GM08714 (cell line): ENCODE measurements around the gene NPY4R2.
"Not testable (repeated sequence)": the region's sequence is repeated elsewhere in the genome, so short reads cannot be mapped to it uniquely, and the experiment has no call there.

Experiments
- H3K4me3 ChIP-seq: fragments of 200-500 bp; sonication (Bioruptor generic); 2 replicates; pipeline ENCODE4 v1.5.1; 2014; ENCODE audit warnings: mild to moderate bottlenecking, low read length, inconsistent platforms

The NPY4R2 gene

GRCh38 chr10:47932824-47933223 lies 14.4 kb downstream of the NPY4R2 start:
- H3K4me3 ChIP-seq = not testable (repeated sequence)

- H3K4me3 ChIP-seq = not testable (repeated sequence)
These were observed 15.0 kb downstream of the NPY4R2 start for GRCh38 chr10:47933462-47933861.

GRCh38 chr10:47936772-47937228 lies 18.3 kb downstream of the NPY4R2 start:
- not testable (repeated sequence) for H3K4me3 ChIP-seq

GRCh38 chr10:47937634-47938033 lies 19.2 kb downstream of the NPY4R2 start:
- H3K4me3 ChIP-seq = not testable (repeated sequence)

DNA sequence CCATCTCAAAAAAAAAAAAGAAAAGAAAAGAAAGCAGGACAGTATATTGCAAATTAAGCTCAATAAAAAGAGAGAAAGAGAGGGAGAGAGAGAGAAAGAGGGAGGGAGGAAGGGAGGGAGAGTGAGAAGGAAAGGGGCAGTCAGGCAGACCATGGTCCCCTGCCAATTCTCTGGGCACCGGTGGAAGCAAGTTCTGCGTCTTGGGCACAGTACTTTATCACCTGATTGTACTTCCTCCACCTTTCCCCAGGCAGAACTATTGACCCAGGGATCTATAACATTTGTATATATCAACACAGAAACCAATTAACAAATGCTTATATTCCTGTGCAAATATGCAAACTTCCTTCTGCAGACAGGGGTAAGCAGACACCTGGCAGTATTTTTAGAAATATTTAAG lies 22.4 kb downstream of the NPY4R2 start:
- H3K4me3 ChIP-seq = not testable (repeated sequence)

DNA sequence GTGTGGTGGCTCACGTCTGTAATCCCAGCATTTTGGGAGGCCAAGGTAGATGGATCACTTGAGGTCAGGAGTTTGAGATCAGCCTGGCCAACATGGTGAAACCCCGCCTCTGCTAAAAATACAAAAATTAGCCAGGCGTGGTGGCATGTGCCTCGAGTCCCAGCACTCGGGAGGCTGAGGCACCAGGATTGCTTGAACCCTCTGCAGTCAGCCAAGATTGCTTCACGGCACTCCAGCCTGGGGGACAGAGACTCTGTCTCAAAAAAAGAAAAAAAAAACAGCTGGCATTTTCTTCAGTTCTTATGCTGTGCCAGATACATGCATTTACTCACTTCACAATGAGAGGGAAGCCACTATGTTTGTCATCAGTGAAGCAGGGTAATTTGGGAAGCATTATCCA lies 22.9 kb downstream of the NPY4R2 start:
- not testable (repeated sequence) for H3K4me3 ChIP-seq

DNA sequence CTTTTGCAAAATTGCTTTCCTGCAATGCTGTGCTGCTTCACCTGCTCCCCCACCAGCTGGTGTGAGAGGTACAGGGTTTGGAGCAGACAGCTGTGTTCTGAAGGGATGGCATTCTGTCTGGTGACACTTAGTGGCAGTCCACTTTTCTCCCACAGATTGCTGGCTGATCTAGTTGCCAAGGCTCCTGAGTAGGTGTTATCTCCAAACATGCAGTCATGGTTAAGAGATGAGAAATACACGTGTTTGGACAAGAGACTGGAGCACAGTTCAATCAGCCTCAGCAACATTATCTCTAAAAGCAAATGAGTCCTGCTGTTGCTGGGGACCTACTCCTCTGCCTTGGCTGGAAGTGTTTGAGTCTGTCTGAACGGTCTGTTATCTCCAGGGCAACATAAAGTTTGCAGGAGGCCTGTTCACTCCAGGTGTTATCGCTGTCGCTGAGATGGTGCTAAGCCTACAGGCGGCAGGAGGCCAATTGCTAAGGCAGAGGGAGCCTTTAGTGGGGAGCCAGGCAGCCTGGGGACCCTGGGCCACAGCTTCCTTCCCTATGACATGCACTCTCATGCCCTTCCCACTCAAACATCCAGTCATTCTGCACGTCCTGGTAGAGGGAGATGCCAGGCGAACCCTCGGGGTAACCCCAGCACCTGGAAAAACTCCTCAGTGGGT lies 24.0 kb downstream of the NPY4R2 start:
- not testable (repeated sequence) for H3K4me3 ChIP-seq

- H3K4me3 ChIP-seq = not testable (repeated sequence)
These were observed 24.9 kb downstream of the NPY4R2 start for GRCh38 chr10:47943328-47943727.

- not testable (repeated sequence) for H3K4me3 ChIP-seq
These were observed 29.0 kb downstream of the NPY4R2 start for GRCh38 chr10:47947424-47947823.

GRCh38 chr10:47957158-47957557 lies 38.7 kb downstream of the NPY4R2 start:
- not testable (repeated sequence) for H3K4me3 ChIP-seq

DNA sequence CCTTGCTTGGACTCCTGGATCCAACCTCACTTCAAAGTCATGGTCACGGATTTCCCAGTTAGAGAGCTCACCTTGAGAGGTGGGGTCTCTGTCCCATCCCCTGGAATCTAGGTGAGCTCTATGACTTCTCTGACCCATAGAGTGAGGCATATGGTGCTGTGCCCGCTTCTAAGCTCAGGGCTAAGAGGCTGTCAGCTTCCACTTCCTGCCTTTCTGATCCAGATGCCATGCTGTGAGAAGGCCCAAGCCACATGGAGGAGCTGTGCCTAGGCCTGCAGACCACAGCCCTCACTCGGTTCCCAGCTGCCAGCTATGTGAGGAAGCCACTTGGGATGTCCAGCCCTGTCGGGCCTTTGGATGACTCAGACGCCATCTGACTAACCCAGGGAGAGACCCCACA lies 41.2 kb downstream of the NPY4R2 start:
- H3K4me3 ChIP-seq = not testable (repeated sequence)

- not testable (repeated sequence) for H3K4me3 ChIP-seq
These were observed 42.2 kb downstream of the NPY4R2 start for GRCh38 chr10:47960699-47961098.

GRCh38 chr10:47962785-47963184 lies 44.3 kb downstream of the NPY4R2 start:
- H3K4me3 ChIP-seq = not testable (repeated sequence)

DNA sequence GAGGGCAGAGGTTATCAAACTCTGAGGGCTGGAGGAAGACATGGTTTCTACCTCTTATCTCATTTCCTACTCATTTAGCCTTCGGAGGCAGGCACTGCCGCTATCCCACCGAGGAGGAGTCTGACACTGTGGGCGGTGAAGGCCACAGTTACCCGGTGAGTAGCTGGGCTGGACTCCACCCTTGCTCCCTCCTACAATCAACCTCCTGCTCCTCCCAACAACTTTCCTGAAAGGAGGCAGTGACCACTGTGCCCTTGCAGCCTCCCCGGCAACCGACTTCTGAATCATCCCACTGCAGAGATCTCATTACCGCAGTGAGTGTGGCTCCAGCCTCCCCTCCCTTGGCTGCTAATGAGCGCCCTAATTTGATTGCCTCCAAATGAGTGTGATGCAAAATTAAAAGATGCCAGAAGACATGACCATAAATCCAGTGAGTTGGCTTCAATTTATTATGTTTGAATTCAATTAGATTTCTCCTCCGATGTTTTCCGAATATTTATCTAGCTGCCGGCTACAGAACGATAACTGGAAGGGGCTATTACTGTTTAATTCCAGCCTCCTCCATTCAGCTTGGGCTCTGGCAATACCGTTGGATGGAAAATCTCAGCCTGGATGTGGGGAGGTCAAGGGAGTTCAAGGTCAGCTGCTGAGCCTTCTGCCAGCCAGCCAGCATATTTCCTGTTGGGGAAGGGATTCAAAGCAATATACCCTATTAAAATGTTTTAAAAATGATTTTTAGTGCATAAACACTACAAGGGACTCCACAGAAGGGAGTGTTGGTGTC lies 46.0 kb downstream of the NPY4R2 start:
- not testable (repeated sequence) for H3K4me3 ChIP-seq

- H3K4me3 ChIP-seq = not testable (repeated sequence)
These were observed 50.5 kb downstream of the NPY4R2 start for GRCh38 chr10:47968988-47969387.

DNA sequence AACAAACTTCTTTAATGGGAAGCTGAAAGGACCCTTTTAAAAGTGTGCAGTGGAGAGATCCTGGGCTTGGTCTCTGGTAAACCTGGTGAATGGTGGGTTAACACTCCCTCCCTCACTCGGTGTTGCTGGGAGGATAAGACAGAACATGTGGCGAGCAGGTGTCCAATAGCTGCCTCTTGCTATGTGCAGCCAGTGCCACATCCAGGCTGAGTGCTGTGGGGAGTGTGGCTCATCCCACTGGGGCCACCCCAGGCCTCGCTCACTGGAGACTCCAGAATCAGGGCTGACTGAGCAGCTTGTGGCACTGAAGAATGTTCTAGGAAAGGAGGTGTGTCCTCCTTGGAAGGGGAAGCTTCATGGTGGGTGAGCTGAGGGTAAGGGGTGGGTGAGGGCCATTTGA lies 51.6 kb downstream of the NPY4R2 start:
- not testable (repeated sequence) for H3K4me3 ChIP-seq

- H3K4me3 ChIP-seq = not testable (repeated sequence)
These were observed 53.1 kb downstream of the NPY4R2 start for GRCh38 chr10:47971598-47971997.

DNA sequence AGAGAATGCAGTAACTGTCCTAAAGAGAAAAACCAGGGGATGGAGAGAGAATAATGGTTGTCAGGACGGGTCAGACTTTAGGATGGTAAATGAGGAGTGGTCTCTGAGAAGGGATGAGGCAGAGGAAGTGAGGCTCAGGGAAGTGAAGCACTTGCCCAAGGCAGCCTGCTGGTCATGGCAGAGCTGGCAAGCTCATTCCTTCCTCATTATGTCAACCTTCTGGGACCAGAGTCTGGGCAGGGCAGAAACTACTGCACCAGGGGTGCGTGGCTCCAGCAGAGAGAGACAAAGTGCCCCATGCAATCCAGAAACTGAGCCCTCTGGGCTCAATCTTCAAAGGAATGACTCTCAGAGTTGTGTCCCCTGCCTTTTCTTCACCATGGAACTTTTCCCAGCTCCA lies 53.6 kb downstream of the NPY4R2 start:
- H3K4me3 ChIP-seq = not testable (repeated sequence)
